Stomach (tissue), 9 donors: ENCODE measurements around the gene RGS6. TPM values are rescaled to one million over a fixed set of nuclear protein-coding genes. Genes with fewer than 3 reads are reported as not detected.
A peak's percentile ranks its signal among the peaks of the same experiment; 100 is the strongest.

Experiments
- DNase-seq, 2 donors: peaks; one replicate each; pipeline versions ENCODE4 v3.0.0 to v3.0.0-alpha.2; 2013 to 2019
- H3K27ac ChIP-seq, 5 donors: fragments of 200-600 bp in 4 of 5; sonication (generic) in 4 of 5; one replicate each; pipeline ENCODE4 v1.5.1; 2013 to 2019; ENCODE audit warnings: mild to moderate bottlenecking in 1 of 5, moderate library complexity in 1 of 5
- H3K27me3 ChIP-seq, 3 donors: fragments of 200-600 bp; sonication (generic); one replicate each; pipeline ENCODE4 v1.5.1; 2017 to 2019; ENCODE audit warnings: mixed run types in 1 of 3
- H3K36me3 ChIP-seq, 4 donors: fragments of 200-600 bp; sonication (generic); 1 replicate in 3 of 4; 2 replicates in 1 of 4; pipeline ENCODE4 v1.5.1; 2016 to 2019
- H3K4me1 ChIP-seq, 4 donors: fragments of 200-600 bp; sonication (generic); one replicate each; pipeline ENCODE4 v1.5.1; 2016 to 2019
- H3K4me3 ChIP-seq, 4 donors: fragments of 200-600 bp; sonication (generic) in 3 of 4; one replicate each; pipeline ENCODE4 v1.5.1; 2016 to 2019; ENCODE audit warnings: mild to moderate bottlenecking in 1 of 4
- H3K9me3 ChIP-seq, 4 donors: fragments of 200-600 bp; sonication (generic); one replicate each; pipeline ENCODE4 v1.5.1; 2016 to 2019
- CTCF ChIP-seq, 7 experiments: fragments of 450-650 bp in 4 of 7; fragments of 200-600 bp in 3 of 7; sonication (generic) in 3 of 7; IDR thresholded peaks; one replicate each; pipeline ENCODE4 v1.5.1; 2016 to 2019; ENCODE audit warnings: antibody characterized with exemption in 7 of 7, control low read depth in 2 of 7, mild to moderate bottlenecking in 1 of 7
- EP300 ChIP-seq: sonication (generic); formaldehyde crosslinking; IDR thresholded peaks from one replicate; pipeline ENCODE4 v1.6.1; 2017; ENCODE audit warnings: antibody characterized with exemption
- POLR2A ChIP-seq, 4 donors: fragments of 450-650 bp; IDR thresholded peaks; one replicate each; pipeline ENCODE4 v1.6.1; 2016; ENCODE audit warnings: antibody characterized with exemption in 4 of 4, control low read depth in 2 of 4, mild to moderate bottlenecking in 1 of 4, moderate library complexity in 1 of 4
- POLR2AphosphoS5 ChIP-seq, 3 donors: sonication (generic); formaldehyde crosslinking; IDR thresholded peaks; one replicate each; pipeline ENCODE4 v1.6.1; 2016; ENCODE audit warnings: antibody characterized with exemption in 3 of 3
- WGBS, 5 donors: extraction: QIAGEN DNeasy Blood & Tissue Kit in 3 of 5; methylation state at CpG; one replicate each; pipeline versions ENCODE4 v1.1.5 to v1.1.7; 2013 to 2018; 5-methylcytosine and 5-hydroxymethylcytosine counted together
- intact Hi-C: fragments of 100-400 bp; cut with DNase I; formaldehyde crosslinking; loops from one replicate; pipeline ENCODE4 v1.15.1; 2023; ENCODE audit warnings: low total_unique reads
- polyA plus RNA-seq, 3 donors: library from polyadenylated mRNA; stranded (reverse); fragments of 200-250 nt; gene quantifications; one replicate each; pipeline ENCODE4 v1.2.3, GENCODE V29; 2013
- total RNA-seq, 5 donors: library from RNA; depleted of rRNA; stranded (reverse); fragments of >200 nt; gene quantifications; one replicate each; pipeline versions ENCODE4 v1.1.0 to v1.2.3, GENCODE V29; 2014 to 2016
- donor health status: healthy with polysubstance abuse.
- donor health status: Bipolar disorder and iron deficiency.
- donor health status: healthy.

Gene RGS6
- total and polyA plus RNA-seq, 8 donors, result 0.25 to 18.0 (median 0.92) TPM; not detected in 1

GRCh38 chr14:72562300-72562699 is 630.1 kb downstream of the RGS6 start:
- no peak for TF ChIP-seq POLR2AphosphoS5 (IDR thresholded peaks at IDR 0.05)
- TF ChIP-seq EP300, result no peak
- TF ChIP-seq CTCF (IDR thresholded peaks at IDR 0.05), result no peak
- no peak for TF ChIP-seq POLR2A (IDR thresholded peaks at IDR 0.05)
- Histone ChIP-seq H3K4me3 (no peak overlapping the region), H3K9me3 (no peaks in the 10 kb centered on the region), H3K27ac (no peak overlapping the region), H3K4me1 (peaks cover 0 to 8% (median 0%) of the 10 kb centered on the region in 4 donors), H3K36me3 (no peaks in the 10 kb centered on the region), H3K27me3 (peaks cover 0 to 32% (median 0%) of the 10 kb centered on the region in 3 donors)
- 89 to 95% (median 92%) methylated on average over 19 to 20 of the region's 20 CpGs for WGBS, 5 donors
- no peak for DNase-seq
- intact Hi-C loops, result no loop called here

GRCh38 chr14:72563676-72564075 is 631.4 kb downstream of the RGS6 start:
- DNase-seq, result no peak
- TF ChIP-seq EP300, result no peak
- TF ChIP-seq POLR2A (IDR thresholded peaks at IDR 0.05), result no peak
- no peak for TF ChIP-seq POLR2AphosphoS5 (IDR thresholded peaks at IDR 0.05)
- no peak for TF ChIP-seq CTCF (IDR thresholded peaks at IDR 0.05)
- peaks cover 0 to 28% (median 0%) of the 10 kb centered on the region in 3 donors for H3K27me3 ChIP-seq
- intact Hi-C loops, result no loop called here
- no peaks in the 10 kb centered on the region for H3K9me3 ChIP-seq
- H3K27ac ChIP-seq, result no peak overlapping the region
- H3K36me3 ChIP-seq, result no peaks in the 10 kb centered on the region
- H3K4me3 ChIP-seq, result no peak overlapping the region
- 74 to 85% (median 82%) methylated on average over 7 of the region's 7 CpGs for WGBS, 5 donors
- H3K4me1 ChIP-seq, result peaks cover 0 to 7% (median 0%) of the 10 kb centered on the region in 4 donors

- H3K4me3 ChIP-seq, result no peak overlapping the region
- H3K27ac ChIP-seq, result no peak overlapping the region
- H3K27me3 ChIP-seq, result peaks cover 0 to 18% (median 0%) of the 10 kb centered on the region in 3 donors
- WGBS, 5 donors, result 65 to 83% (median 73%) methylated on average over 5 of the region's 5 CpGs
- DNase-seq, result peak in 1 of 2 donors; percentile 56
- TF ChIP-seq CTCF (IDR thresholded peaks at IDR 0.05), result no peak
- TF ChIP-seq POLR2AphosphoS5 (IDR thresholded peaks at IDR 0.05), result no peak
- no peak for TF ChIP-seq POLR2A (IDR thresholded peaks at IDR 0.05)
- TF ChIP-seq EP300, result no peak
- no peaks in the 10 kb centered on the region for H3K9me3 ChIP-seq
- intact Hi-C loops, result no loop called here
- no peaks in the 10 kb centered on the region for H3K36me3 ChIP-seq
- no peaks in the 10 kb centered on the region for H3K4me1 ChIP-seq
Measured at GRCh38 chr14:72565149-72565559, 632.9 kb downstream of the RGS6 start.

- Histone ChIP-seq H3K9me3 (no peaks in the 10 kb centered on the region), H3K4me1 (no peaks in the 10 kb centered on the region), H3K27me3 (peaks cover 0 to 18% (median 0%) of the 10 kb centered on the region in 3 donors), H3K27ac (no peak overlapping the region), H3K4me3 (no peak overlapping the region), H3K36me3 (no peaks in the 10 kb centered on the region)
- no peak for DNase-seq
- intact Hi-C loops, result no loop called here
- 65 to 78% (median 74%) methylated on average over 6 of the region's 6 CpGs for WGBS, 5 donors
- TF ChIP-seq EP300 (no peak), POLR2AphosphoS5 (IDR thresholded peaks at IDR 0.05) (no peak), CTCF (IDR thresholded peaks at IDR 0.05) (no peak), POLR2A (IDR thresholded peaks at IDR 0.05) (no peak)
Measured at GRCh38 chr14:72565917-72566316, 633.7 kb downstream of the RGS6 start.
